Stimulated activated CD4-positive, alpha-beta T cell treated with anti-CD3 and anti-CD28 coated beads, Interleukin-4, amount 100 ng/mL, for 4 hours (primary cell): Measurements from ENCODE around the gene ICAM1.

ENCODE experiments used
- DNase-seq, 2 experiments: peaks; one replicate each; pipeline ENCODE4 v3.0.0-alpha.2; 2020

The ICAM1 gene

DNA sequence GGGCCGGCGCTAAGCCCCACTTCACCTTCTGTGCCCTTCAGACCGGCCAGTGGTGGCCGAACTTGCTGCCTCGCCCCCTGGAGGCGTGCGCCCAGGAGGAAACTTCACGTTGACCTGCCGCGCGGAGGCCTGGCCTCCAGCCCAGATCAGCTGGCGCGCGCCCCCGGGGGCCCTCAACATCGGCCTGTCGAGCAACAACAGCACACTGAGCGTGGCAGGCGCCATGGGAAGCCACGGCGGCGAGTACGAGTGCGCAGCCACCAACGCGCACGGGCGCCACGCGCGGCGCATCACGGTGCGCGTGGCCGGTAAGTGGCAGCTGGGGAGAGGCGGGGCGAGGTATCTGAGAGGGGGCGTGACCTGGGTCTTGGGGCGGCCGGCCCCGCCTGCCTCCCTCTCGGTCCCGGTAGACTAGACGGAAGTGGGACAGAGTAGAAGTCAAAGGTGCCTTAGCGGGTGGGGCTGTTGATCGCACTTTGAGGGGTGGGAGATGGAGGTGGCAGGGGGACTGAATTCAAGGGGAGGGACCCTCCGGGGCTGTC lies 24.5 kb downstream of the ICAM1 start:
- DNase-seq = peak; percentile 44 to 62

DNA sequence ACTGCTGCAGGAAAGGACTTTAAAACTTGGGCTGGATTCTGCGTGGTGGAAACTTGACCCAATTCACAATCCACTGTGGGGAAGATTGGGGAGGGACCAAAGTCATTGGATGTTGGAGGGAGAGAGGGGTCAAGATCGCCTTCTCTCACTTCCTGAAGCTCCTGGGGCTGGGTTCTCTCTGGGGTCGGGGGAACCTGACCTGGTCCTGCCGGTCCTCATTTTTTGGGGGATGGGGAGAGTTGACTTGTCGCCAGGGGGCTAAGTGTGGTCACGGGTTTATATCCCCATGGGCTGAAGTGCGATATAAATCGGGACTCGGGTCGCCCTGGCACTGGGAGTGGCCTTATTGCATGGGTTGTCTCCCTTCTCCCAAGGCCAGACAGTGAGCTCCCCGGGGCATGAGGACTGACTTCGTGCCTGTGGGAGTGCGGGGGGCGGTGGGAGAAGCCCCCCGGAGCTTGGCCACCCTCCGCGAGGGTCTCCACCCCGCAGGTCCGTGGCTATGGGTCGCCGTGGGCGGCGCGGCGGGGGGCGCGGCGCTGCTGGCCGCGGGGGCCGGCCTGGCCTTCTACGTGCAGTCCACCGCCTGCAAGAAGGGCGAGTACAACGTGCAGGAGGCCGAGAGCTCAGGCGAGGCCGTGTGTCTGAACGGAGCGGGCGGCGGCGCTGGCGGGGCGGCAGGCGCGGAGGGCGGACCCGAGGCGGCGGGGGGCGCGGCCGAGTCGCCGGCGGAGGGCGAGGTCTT lies 25.1 kb downstream of the ICAM1 start:
- DNase-seq = no peak

DNA sequence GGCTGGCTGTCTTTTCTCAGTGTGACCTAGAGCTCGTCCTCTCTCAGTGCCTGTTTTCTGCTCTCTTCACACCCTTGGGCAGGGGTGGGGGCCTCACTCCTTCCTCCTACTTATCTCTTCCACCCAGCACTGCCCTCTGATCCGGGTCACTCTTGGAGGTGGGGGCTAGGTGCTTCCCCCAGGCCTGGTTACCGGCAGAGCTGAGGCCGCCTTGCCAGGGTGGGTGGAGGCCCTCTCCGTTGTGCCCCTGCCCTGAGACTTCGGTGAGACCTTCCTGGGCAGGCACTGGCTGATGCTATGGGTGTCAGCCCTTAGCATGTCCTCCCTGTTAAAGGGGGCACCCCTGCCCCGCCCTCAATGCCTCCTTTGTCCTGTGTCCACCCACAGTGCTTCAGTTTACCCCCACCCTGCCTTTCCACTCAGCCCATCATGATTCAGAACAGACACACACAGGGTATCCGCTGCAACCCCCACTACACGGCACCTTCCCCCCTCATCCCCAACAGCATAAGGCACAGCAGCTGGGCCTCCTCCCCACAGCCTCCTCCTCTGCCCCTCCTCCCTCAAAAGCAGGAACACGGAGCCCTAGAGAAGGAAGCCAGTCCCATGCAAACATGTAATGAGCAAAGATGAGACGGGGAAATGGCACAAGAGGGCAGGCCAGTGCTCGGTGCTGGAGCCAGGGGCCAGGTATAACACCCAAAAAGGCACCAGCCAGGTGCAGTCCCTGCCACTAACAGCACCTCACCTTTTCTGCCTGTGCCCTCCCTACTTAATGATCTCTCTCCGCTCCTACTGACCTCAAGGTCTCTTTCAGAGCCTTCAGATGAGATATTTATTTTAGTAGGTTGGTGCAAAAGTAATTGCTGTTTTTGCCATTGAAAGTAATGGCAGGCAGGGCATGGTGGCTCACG lies 28.9 kb downstream of the ICAM1 start:
- no peak for DNase-seq

DNA sequence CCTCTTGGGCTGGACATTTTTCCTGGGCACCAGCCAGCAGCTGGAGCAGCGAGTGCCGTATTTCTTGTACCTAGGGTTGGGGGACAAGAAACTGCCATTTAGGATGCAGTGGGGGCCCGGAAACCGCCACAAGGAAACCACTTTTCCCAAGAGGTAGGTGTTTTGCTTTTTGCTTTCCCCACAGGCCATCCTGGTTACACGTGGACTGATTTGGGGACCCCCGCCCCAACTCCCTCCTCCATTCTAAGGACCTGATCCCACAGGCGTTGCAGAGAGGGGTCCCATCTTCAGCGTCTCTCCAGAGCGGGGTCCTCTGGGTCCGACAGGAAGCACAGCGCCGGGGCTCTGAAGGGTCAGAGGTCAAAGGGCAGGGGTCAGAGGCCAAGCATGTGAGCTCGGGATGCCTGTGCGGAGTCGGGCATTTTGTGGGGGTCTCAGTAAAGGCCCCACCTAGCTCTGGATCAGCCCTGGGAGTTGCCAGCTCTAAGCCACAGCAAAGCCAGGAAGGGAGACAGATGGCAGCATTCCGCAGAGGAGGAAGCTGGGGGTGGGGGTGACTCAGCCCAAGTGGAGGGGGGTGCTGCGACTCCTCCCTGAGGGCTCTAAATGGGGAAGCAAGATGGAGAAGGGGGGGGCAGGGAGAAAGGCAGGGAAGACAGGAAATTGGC lies 34.4 kb downstream of the ICAM1 start:
- no peak for DNase-seq

DNA sequence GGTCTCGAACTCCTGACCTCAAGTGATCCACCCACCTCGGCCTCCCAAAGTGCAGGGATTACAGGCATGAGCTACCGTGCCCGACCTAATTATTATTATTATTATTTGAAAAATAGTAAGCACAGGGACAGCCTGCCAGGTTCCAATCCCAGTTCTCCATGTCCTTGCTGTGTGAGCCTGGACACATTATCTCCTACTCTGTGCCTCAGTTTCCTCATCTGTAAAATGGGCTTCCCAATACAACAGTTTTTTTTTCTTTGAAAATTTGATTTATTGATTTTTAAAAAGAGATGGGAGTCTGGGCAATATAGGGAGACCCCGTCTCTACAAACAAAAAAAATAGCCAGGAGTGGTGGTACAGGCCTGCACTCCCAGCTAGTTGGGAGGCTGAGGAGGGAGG lies 35.4 kb downstream of the ICAM1 start:
- DNase-seq = no peak

DNA sequence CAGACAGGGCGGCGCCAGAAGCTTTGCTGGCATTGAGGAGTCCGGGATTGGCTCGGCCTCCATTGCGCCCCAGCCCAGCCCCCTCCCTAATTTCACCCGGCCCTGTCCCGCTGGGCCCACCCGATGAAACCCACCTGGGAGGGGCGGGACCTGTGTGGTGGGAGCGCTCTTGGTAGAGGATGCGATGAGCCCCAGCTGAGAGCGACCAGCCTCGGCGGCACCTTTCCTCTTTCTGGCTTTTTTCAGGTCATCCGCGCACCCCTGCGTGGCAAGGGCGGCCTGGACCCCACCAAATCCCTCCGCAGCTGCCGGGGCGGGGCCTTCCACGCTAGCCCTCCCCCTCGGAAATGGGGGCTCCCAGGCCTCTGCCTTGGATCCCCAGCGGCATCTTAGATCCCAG lies 38.5 kb downstream of the ICAM1 start, which contains the start of gene ZGLP1:
Gene ZGLP1 (minus strand): TSS at position 393 of the 400 bp plus-strand sequence.
- DNase-seq = no peak

DNA sequence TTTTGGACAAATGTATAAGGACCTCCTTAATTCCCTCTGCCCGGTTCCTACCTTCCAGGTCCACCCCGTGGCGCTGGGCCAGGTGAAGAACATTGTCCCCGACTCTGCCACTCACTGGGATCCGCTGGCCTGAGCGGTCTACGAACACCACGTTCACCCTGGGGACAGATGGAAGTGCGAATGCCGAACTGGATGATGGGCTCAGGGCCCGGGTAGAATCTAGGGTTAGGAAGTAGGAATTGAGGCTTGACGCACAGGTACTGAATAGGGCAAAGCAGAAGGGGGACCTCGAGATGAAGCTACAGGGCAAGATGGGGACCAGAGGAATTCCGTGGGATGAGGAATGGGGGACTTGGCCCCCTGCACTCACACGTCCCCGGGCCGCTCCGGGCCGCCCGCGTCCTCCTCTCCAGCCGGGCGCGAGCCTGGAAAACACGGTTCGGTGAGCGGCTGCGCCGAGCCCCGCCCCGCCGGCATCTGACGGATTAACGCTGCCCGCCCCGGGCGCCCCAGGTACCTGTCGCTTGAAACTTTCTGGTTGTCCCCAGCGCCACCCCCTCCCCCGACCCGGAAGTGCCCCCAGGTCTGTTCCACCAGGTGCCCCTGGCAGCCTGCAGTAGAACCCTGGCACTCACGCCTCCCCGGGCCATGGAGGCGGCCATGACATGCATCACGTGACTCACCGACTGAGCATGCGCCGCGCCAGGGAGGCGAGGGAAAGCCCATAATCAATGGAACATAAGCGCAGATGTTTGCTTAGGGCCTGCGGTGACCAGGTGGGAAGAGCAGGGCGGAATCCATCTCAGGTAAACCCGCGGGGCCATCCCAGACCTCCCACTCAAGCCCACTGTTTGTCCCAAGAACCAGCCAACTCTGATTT lies 44.7 kb downstream of the ICAM1 start, which contains the start of gene FDX2:
Gene FDX2 (minus strand): TSS at position 681 of the 880 bp plus-strand sequence. CDS start 19 bp downstream, at position 662.
- DNase-seq = peak; percentile 91 to 95

DNA sequence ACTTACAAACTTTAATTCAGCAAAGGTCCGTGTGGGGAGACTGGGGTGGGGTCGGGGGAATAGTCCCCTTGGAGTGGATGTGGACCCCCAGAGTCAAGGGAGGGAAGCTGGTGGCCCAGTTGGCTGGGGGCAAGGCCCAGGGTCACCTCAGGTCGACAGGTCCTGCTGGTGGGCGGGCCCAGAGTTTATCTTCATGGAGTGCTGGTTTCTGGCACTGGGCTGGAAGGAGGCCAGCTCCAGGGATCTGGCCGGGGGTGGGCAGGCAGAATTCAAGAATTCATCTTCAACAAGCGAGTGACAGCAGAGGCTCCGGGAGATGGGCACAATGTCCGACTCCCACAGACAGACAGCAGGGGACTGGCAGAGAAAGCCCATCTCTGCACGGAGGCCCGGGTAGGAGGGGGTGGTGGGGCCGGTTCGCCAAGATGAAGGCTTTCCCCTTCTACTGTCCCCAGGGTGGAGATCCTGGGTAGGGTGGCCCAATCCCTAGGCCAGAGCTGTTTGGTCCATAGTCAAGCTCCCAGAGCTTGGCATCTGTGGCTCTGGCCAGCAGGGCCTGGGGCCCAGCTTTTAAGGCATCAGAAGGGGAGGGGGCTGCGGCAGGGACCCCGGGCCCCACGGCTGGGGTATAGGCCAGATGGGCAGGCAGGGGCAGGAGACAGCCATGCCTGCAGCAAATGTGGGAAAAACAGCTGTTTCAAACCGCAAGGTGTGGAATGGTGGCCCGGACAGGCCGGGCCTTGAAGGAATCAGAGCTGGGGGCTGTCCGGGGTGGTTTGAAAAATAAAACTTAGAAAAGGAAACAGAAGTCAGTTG lies 45.5 kb downstream of the ICAM1 start:
- no peak for DNase-seq

DNA sequence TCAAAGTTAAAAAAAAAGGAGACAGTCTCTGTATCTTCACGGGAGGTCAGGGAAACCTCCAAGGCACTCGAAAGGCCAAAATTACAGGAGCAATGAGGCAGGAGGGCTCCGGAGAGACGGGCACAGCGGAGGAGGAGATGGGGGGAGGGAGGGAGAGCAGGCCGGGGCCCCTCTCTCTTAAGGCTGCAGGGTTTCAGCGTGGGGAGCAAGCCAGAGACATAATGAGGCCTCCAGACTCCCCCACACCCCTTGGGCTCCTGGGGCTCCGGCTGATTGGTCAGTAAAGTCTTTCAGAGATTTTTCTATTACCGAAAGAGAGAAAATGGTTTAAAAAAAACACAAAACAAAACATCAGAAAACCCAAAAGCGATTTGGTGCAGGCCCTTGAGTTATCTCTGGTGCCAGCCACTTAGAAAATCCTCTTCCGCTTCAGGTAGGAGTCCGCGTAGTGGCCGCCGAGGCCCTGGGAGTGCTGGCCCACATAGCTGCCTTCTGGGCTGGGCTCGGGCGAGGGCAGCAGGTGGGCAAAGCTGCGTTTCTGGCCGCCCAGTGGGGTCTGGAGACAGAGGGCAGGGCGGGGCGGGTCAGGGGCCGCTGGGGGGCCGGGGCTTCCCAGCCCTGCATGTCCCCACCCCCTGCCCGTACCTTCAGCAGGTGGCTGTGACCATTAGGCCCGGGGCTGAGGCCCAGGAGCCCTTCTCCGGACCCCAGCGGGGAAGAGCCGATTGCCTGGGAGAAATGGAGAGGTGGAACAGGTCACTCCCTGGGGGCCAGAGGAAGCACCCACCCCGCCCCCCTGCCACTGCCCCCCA lies 46.3 kb downstream of the ICAM1 start:
- DNase-seq = no peak

DNA sequence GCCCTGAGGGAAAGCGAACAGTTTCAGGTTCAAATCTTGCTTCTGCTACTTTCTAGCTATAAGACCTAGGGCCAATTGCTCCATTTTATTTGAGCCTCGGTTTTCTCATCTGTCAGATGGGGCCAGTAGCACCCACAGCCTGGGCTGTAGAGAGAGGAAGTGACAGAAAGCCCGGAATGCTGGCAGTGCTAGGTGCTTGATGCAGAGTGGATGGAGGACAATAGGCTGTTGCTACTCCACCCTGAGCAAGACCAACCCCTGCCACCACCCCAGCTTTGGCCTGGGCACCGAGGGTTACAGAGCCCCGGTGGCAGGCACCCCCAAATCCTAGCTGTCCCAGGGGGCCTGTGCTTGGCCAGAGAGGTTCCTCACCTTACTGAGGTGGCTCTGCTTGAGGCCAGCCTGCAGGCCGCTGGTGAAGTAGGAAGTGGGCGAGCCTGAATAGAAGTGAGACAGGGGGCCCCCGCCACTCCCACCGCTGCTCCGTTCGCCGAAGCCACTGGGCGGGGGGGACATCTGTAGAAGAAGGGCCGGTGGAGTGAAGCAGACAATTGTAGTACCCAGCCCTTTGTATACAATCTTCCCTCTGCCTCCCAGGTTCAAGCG lies 47.0 kb downstream of the ICAM1 start:
- no peak for DNase-seq

DNA sequence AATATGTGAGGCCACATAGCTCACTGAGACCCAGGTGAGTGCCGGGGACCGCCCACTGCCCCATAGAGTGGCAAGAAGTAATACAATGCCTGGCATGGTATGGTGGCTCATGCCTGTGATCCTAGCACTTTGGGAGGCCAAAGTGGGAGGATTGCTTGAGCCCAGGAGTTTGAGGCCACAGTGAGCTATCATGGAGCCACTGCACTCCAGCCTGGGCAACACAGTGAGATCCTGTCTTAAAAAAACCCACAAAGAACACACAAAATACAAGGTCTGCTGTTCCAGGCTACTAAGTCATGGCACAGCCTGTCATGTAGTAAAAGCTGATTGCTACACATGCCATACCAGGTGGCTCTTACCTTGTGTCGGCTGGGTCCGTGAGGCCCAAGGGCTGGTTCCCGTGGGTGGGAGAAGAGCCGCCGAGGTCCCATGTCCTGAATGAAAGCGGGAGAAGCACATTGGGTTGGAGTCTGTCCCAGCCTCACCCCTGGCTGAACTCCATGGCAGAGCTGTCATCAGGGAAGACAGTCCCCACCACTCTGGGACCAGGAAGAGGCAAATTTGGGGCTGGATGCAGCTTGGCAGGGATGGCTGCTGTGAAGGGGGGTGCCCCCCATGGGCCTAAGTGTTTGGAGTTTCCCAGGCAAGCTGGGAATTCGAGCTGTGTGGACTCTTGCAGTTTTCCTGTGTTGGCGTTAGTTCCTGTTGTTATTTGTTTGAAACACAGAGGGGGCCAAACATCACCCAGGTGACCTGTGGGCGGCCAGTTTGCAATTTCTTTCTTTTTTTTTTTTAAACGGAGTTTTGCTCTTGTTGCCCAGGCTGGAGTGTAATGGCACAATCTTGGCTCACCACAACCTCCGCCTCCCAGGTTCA lies 48.1 kb downstream of the ICAM1 start:
- DNase-seq = no peak

DNA sequence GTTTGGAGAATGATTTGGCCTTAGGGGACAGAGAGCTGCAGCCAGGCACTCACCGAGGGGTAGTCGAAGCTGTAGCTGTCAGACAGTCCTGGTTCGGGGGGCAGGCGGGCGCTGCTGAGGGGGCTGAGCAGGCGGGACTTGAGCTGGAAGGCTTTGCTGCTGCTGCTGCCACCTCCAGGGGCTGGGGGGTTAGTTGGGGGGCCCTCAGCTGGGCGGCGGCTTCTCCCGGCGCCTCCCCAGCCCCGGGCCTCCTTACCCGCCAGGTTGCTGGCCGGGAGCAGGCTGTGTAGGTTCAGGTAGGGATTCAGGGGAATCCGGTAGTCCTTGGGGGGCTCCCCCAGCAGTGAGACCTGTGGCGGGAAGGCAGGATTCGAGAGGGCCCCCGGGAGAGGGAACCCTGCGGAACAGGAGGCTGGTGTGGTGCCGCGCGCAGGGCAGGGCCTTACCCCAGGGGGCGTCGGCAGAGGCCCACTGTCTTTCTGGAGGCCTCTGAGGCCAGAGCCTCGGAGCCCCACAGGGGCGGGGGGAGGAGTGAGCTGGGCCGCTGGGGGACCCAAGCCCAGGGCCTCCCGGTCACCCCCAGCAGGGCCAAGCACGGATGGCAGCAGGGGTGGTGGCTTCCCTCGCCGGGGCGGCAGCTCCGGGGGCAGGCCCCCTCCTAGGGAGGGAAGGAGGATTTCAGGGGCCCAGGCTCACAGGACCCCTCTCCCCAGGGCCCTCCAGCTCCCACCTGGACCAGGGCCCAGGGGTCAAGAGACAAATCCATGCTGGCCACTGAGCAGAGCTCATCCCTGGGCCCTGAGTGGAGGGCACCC lies 49.9 kb downstream of the ICAM1 start:
- no peak for DNase-seq

DNA sequence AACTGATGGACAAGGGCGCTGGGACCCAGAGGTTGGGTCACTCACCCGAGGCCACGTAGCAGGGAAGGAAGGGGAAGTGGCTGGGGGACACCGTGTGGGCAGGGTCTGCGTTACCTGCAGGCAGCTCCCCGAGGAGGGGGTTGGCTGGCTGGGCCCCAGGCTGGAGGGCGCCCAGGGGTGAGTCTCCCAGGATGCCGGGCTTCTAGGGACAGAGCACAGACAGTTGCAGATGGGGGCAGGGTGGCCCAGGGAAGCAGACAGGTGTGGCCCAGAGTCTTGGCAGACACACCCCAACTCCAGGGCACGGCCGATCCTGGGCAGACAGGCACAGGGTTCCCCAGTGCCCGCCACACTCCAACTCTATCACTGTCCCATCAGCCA lies 50.5 kb downstream of the ICAM1 start:
- no peak for DNase-seq

DNA sequence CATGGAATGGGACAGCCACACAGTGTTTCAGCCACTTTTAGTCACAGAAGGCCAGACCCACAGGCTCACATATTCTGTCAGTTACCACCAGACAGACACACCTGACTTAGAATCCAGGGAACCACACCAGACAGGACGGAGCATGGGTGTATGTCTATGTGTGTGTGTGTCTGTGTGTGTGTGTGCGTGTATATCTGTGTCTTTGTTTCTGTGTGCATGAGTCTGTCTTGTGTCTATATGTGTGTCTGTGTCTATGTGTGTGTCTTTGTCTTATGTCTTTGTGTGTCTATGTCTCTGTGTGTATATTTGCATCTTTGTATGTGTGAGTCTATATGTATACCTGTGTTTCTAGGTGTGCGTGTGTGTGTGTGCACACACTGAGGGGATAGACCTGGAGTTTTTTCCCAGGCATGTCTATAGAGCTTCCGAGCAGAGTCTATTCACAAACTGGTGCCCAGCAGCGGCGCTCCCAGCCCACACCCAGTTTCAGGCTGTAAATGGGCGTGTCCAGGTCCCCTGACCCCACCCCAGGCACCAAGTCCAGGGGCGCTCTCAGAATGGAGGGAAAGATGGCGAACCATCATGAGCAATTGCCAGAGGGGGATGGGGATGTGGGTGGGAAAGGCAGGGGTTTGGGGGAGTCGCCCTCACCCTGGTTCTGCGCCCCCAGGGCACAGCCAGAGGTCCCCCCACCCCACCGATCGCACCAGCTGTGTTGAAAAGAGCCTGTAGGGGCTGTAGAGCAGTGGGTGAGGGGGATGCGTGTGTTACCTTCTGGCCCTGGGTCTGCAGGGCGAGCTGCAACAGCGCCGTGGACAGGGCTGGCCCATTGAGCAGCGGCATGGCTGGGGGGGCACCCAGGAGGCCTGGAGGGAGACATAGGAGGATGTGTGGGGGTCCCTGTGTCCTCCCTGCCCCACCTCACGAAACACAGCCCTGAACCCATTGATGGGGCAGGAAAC lies 51.2 kb downstream of the ICAM1 start:
- no peak for DNase-seq

DNA sequence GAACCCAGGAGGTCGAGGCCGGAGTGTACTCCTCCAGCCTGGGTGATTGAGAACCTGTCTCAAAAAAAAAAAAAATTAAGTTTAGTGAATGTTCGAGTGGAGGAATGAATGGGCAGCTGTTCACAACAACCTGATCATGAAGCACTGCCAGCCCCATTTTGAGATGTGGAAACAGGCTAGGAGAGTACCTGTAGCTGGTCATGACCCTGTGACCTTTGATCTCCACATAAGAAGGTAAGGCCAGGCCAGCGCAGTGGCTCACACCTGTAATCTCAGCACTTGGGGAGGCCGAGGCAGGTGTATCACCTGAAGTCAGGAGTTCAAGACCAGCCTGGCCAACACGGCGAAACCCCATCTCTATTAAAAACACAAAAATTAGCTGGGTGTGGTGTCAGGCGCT lies 54.8 kb downstream of the ICAM1 start:
- DNase-seq = no peak

DNA sequence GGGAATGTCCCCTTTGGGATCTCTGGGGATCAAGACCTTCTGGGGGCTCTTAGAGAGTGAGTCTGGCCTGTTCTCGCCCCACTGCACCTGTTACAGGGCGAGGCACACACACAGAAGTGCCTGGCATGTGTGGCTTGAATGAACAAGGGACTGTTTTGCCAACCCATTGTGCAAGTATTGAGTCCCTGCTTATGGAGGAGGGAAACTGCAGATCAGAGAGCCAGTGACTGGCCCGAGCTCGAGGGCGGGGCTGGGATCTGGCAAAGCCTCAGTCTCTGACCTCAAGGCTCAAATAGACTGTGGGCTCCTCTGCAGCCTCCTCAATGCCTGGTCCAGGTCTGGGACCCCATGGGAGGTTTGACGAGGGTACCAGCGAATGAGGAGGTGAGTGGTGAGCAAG lies 56.9 kb downstream of the ICAM1 start:
- DNase-seq = no peak
